ENCODE measurements around the gene LNPEP. TPM values are rescaled to one million over a fixed set of nuclear protein-coding genes. Genes with fewer than 3 reads are reported as not detected.

Gene LNPEP
- total RNA-seq, 6 experiments from 2014 or later = 7.5 to 11.2 (median 9.9) TPM

- Histone ChIP-seq H3K36me3 (no peaks in the 10 kb centered on the region), H3K27me3 (no peaks in the 10 kb centered on the region), H3K9me3 (no peaks in the 10 kb centered on the region), H3K27ac (no peak overlapping the region), H3K4me1 (no peaks in the 10 kb centered on the region), H3K4me3 (no peak overlapping the region)
- no peak for ATAC-seq
- WGBS (ENCODE audit: insufficient coverage, low coverage, low lambda C conversion rate, missing lambda C conversion rate) = 77% methylated on average over 11 of the region's 12 CpGs
- TF ChIP-seq, protein P1, sequence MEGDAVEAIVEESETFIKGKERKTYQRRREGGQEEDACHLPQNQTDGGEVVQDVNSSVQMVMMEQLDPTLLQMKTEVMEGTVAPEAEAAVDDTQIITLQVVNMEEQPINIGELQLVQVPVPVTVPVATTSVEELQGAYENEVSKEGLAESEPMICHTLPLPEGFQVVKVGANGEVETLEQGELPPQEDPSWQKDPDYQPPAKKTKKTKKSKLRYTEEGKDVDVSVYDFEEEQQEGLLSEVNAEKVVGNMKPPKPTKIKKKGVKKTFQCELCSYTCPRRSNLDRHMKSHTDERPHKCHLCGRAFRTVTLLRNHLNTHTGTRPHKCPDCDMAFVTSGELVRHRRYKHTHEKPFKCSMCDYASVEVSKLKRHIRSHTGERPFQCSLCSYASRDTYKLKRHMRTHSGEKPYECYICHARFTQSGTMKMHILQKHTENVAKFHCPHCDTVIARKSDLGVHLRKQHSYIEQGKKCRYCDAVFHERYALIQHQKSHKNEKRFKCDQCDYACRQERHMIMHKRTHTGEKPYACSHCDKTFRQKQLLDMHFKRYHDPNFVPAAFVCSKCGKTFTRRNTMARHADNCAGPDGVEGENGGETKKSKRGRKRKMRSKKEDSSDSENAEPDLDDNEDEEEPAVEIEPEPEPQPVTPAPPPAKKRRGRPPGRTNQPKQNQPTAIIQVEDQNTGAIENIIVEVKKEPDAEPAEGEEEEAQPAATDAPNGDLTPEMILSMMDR (IDR thresholded peaks at IDR 0.05) = no peak
- no peak for TF ChIP-seq POLR2A (IDR thresholded peaks at IDR 0.05)
- intact Hi-C loops (cut with DNase I) = no loop called here
- no peak for DNase-seq
Measured at GRCh38 chr5:96922499-96923244, 13.2 kb upstream of the LNPEP start.

DNA sequence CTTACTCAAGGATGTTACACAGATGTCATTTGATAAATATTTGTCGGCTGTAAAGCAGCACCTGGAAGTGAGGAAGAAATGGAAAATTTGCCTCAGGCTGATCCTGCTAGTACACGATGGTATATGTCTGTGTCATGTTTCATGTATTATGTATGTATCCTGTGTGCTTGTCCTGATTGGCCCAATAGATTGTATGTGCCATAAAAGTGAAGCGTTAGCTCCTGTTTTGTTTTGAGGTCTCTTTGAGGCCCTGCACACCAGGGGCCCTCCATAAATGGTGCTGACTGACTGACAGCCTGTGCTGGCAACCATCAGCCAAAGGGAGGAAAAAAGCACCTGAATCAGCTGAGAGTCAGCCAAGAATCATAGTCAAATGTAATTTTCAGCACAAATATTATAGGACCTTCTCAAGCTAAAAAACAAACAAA, 11.8 kb upstream of the LNPEP start:
- Histone ChIP-seq H3K4me3 (no peak overlapping the region), H3K27me3 (no peaks in the 10 kb centered on the region), H3K9me3 (no peaks in the 10 kb centered on the region), H3K27ac (no peak overlapping the region), H3K4me1 (no peaks in the 10 kb centered on the region), H3K36me3 (no peaks in the 10 kb centered on the region)
- intact Hi-C loops (cut with DNase I) = no loop called here
- TF ChIP-seq POLR2A (IDR thresholded peaks at IDR 0.05) = no peak
- TF ChIP-seq, protein P1 (IDR thresholded peaks at IDR 0.05) = no peak
- no peak for DNase-seq
- ATAC-seq = no peak
- 63% methylated on average over 3 of the region's 3 CpGs for WGBS (ENCODE audit: insufficient coverage, low coverage, low lambda C conversion rate, missing lambda C conversion rate)

GRCh38 chr5:96926276-96926675, 9.6 kb upstream of the LNPEP start:
- intact Hi-C loops (cut with DNase I) = no loop called here
- no peak for TF ChIP-seq POLR2A (IDR thresholded peaks at IDR 0.05)
- TF ChIP-seq, protein P1 (IDR thresholded peaks at IDR 0.05) = no peak
- H3K36me3 ChIP-seq = no peaks in the 10 kb centered on the region
- no peaks in the 10 kb centered on the region for H3K9me3 ChIP-seq
- WGBS (ENCODE audit: insufficient coverage, low coverage, low lambda C conversion rate, missing lambda C conversion rate) = 71% methylated on average over 1 of the region's 1 CpG
- DNase-seq (no peak), ATAC-seq (no peak)
- no peak overlapping the region for H3K4me3 ChIP-seq
- no peaks in the 10 kb centered on the region for H3K4me1 ChIP-seq
- no peaks in the 10 kb centered on the region for H3K27me3 ChIP-seq
- no peak overlapping the region for H3K27ac ChIP-seq

- Histone ChIP-seq H3K27ac (no peak overlapping the region), H3K9me3 (no peaks in the 10 kb centered on the region), H3K36me3 (no peaks in the 10 kb centered on the region), H3K4me3 (no peak overlapping the region), H3K4me1 (no peaks in the 10 kb centered on the region), H3K27me3 (no peaks in the 10 kb centered on the region)
- intact Hi-C loops (cut with DNase I) = no loop called here
- no peak for DNase-seq
- ATAC-seq = peak in 1 of 4 donors; percentile 60
- TF ChIP-seq, protein P1 (IDR thresholded peaks at IDR 0.05) = no peak
- TF ChIP-seq POLR2A (IDR thresholded peaks at IDR 0.05) = no peak
Measured at GRCh38 chr5:96927008-96927407, 8.9 kb upstream of the LNPEP start.
